CD14-positive monocyte (primary cell): ENCODE results near the gene ANKRD34C. TPM values are rescaled to one million over a fixed set of nuclear protein-coding genes. Genes with fewer than 3 reads are reported as not detected.

Source experiments
- DNase-seq, 3 donors: peaks; one replicate each; pipeline ENCODE4 v3.0.0-alpha.2; 2011 to 2022
- H2AFZ ChIP-seq: 2 replicates; pipeline ENCODE4 v1.6.0; 2012; ENCODE audit warnings: mild to moderate bottlenecking, low read depth, low read length, inconsistent platforms; ENCODE audit not compliant: insufficient read depth, poor library complexity, severe bottlenecking
- H3K27ac ChIP-seq, 2 donors: 1 replicate in 1 of 2; 2 replicates in 1 of 2; pipeline ENCODE4 v1.5.1; 2012 to 2013; ENCODE audit warnings: low read length in 2 of 2, control low read depth in 1 of 2, inconsistent platforms in 1 of 2, low read depth in 1 of 2, mild to moderate bottlenecking in 1 of 2
- H3K27me3 ChIP-seq, 2 donors: one replicate each; pipeline versions ENCODE4 v1.6.0 to v1.6.1; 2011 to 2013; ENCODE audit warnings: low read length in 2 of 2; ENCODE audit not compliant: control insufficient read depth in 2 of 2, insufficient read depth in 2 of 2
- H3K36me3 ChIP-seq, 2 donors: replicated peaks in 1 of 2; 1 replicate in 1 of 2; 2 replicates in 1 of 2; pipeline versions ENCODE4 v1.5.1 to v1.6.1; 2012 to 2013; ENCODE audit warnings: low read length in 2 of 2, control low read depth in 1 of 2, inconsistent platforms in 1 of 2, mild to moderate bottlenecking in 1 of 2; ENCODE audit not compliant: insufficient read depth in 2 of 2, control insufficient read depth in 1 of 2
- H3K4me1 ChIP-seq, 2 donors: 1 replicate in 1 of 2; 2 replicates in 1 of 2; pipeline versions ENCODE4 v1.5.1 to v1.6.1; 2012 to 2013; ENCODE audit warnings: low read length in 2 of 2, control low read depth in 1 of 2, inconsistent platforms in 1 of 2, mild to moderate bottlenecking in 1 of 2, moderate library complexity in 1 of 2; ENCODE audit not compliant: insufficient read depth in 2 of 2, control insufficient read depth in 1 of 2
- H3K4me2 ChIP-seq: replicated peaks from 2 replicates; pipeline ENCODE3; 2012; ENCODE audit warnings: low read length, moderate library complexity, mild to moderate bottlenecking; ENCODE audit not compliant: poor library complexity, severe bottlenecking; ENCODE audit errors: extremely low read depth
- H3K4me3 ChIP-seq, 3 experiments: fragments of 200-600 bp in 1 of 3; sonication (generic) in 1 of 3; replicated peaks in 1 of 3; 1 replicate in 2 of 3; 2 replicates in 1 of 3; pipeline ENCODE4 v1.5.1; 2011 to 2013; ENCODE audit warnings: low read length in 3 of 3, mild to moderate bottlenecking in 3 of 3, control low read depth in 2 of 3, low read depth in 2 of 3, inconsistent platforms in 1 of 3, moderate library complexity in 1 of 3
- H3K79me2 ChIP-seq: 2 replicates; pipeline ENCODE4 v1.6.0; 2012; ENCODE audit warnings: mild to moderate bottlenecking, control low read depth, inconsistent platforms, low read length, moderate library complexity; ENCODE audit not compliant: insufficient read depth
- H3K9ac ChIP-seq: 2 replicates; pipeline ENCODE4 v1.6.0; 2017; ENCODE audit warnings: low read length, mild to moderate bottlenecking; ENCODE audit not compliant: insufficient read depth, poor library complexity, severe bottlenecking
- H3K9me3 ChIP-seq, 2 donors: replicated peaks in 1 of 2; 1 replicate in 1 of 2; 2 replicates in 1 of 2; pipeline versions ENCODE4 v1.5.1 to v1.6.1; 2012 to 2013; ENCODE audit warnings: low read length in 2 of 2, control low read depth in 1 of 2; ENCODE audit not compliant: control insufficient read depth in 1 of 2, insufficient read depth in 1 of 2
- H4K20me1 ChIP-seq: 2 replicates; pipeline ENCODE4 v1.6.0; 2012; ENCODE audit warnings: mild to moderate bottlenecking, low read length, control low read depth, moderate library complexity; ENCODE audit not compliant: insufficient read depth
- H3K27ac Mint-ChIP-seq, 7 donors: one replicate each; pipeline ENCODE4 v1.8.0; 2020; ENCODE audit warnings: mild to moderate bottlenecking in 7 of 7, mixed read lengths in 7 of 7, moderate library complexity in 6 of 7, inconsistent platforms in 2 of 7
- H3K27me3 Mint-ChIP-seq, 3 donors: one replicate each; pipeline ENCODE4 v1.8.0; 2021 to 2022; ENCODE audit warnings: low read depth in 3 of 3, mild to moderate bottlenecking in 3 of 3, mixed read lengths in 3 of 3, moderate library complexity in 3 of 3, inconsistent platforms in 1 of 3
- H3K36me3 Mint-ChIP-seq, 2 donors: one replicate each; pipeline ENCODE4 v1.8.0; 2020; ENCODE audit warnings: mixed read lengths in 2 of 2, inconsistent platforms in 1 of 2, mild to moderate bottlenecking in 1 of 2
- H3K4me1 Mint-ChIP-seq: one replicate; pipeline ENCODE4 v1.8.0; 2020; ENCODE audit warnings: mild to moderate bottlenecking, mixed read lengths
- H3K4me3 Mint-ChIP-seq, 2 donors: one replicate each; pipeline ENCODE4 v1.8.0; 2020; ENCODE audit warnings: mild to moderate bottlenecking in 2 of 2, mixed read lengths in 2 of 2, moderate library complexity in 1 of 2
- H3K9me3 Mint-ChIP-seq, 7 donors: one replicate each; pipeline ENCODE4 v1.8.0; 2020 to 2022; ENCODE audit warnings: mixed read lengths in 7 of 7, mild to moderate bottlenecking in 6 of 7, moderate library complexity in 6 of 7, inconsistent platforms in 2 of 7
- CTCF ChIP-seq: fragments of 200-600 bp; IDR thresholded peaks from one replicate; pipeline ENCODE4 v1.8.0; 2022; ENCODE audit warnings: antibody characterized with exemption, mild to moderate bottlenecking
- WGBS: methylation state at CpG from one replicate; pipeline ENCODE4 v1.1.5; 2013; ENCODE audit warnings: missing lambda C conversion rate; ENCODE audit not compliant: insufficient coverage; 5-methylcytosine and 5-hydroxymethylcytosine counted together
- intact Hi-C, 2 donors: fragments of 100-400 bp; cut with micrococcal nuclease; formaldehyde crosslinking; loops; one replicate each; pipeline versions ENCODE4 v1.15.0 to v1.15.1; 2023
- polyA plus RNA-seq, 3 donors: library from polyadenylated mRNA; depleted of rRNA in 1 of 3; unstranded in 2 of 3; stranded (reverse) in 1 of 3; fragments of 300-500 nt in 2 of 3; fragments of >200 nt in 1 of 3; fragmentation: Illumina TruSeq in 2 of 3; gene quantifications; 1 replicate in 2 of 3; 2 replicates in 1 of 3; pipeline ENCODE4 v1.2.3, GENCODE V29; 2012 to 2021

Gene ANKRD34C
- polyA plus RNA-seq, 3 donors: not detected

GRCh38 chr15:79283252-79284048 is 928 bp downstream of the ANKRD34C start:
- no peaks in the 10 kb centered on the region for H4K20me1 ChIP-seq
- H2AFZ ChIP-seq: no peak overlapping the region
- WGBS: 15% methylated on average over 45 of the region's 46 CpGs
- H3K27ac ChIP-seq: no peak overlapping the region
- Mint-ChIP-seq H3K27me3 (peaks cover 37 to 52% (median 41%) of the 10 kb centered on the region in 3 donors), H3K36me3 (peaks cover 0 to 6% of the 10 kb centered on the region in 2 donors), H3K27ac (no peak overlapping the region), H3K4me1 (no peaks in the 10 kb centered on the region), H3K4me3 (peak overlapping the region in 1 of 2 donors; percentile 83), H3K9me3 (peaks cover 0 to 16% (median 13%) of the 10 kb centered on the region in 7 donors)
- no peak overlapping the region for H3K9ac ChIP-seq
- H3K27me3 ChIP-seq: peaks cover 50 to 53% of the 10 kb centered on the region in 2 donors
- H3K79me2 ChIP-seq: no peaks in the 10 kb centered on the region
- TF ChIP-seq CTCF: no peak
- H3K9me3 ChIP-seq: peaks cover 7 to 22% of the 10 kb centered on the region in 2 donors
- intact Hi-C loops: no loop called here
- no peak overlapping the region for H3K4me3 ChIP-seq
- no peaks in the 10 kb centered on the region for H3K36me3 ChIP-seq
- H3K4me2 ChIP-seq: no peak overlapping the region
- no peaks in the 10 kb centered on the region for H3K4me1 ChIP-seq
- DNase-seq: no peak

- Histone ChIP-seq H3K4me1 (no peaks in the 10 kb centered on the region), H3K4me3 (no peak overlapping the region), H3K4me2 (no peak overlapping the region), H3K27ac (no peak overlapping the region), H3K9me3 (no peaks in the 10 kb centered on the region), H3K27me3 (no peaks in the 10 kb centered on the region), H2AFZ (no peak overlapping the region), H4K20me1 (no peaks in the 10 kb centered on the region), H3K36me3 (no peaks in the 10 kb centered on the region), H3K9ac (no peak overlapping the region), H3K79me2 (no peaks in the 10 kb centered on the region)
- no peaks in the 10 kb centered on the region for H3K4me1 Mint-ChIP-seq
- no peaks in the 10 kb centered on the region for H3K36me3 Mint-ChIP-seq
- H3K9me3 Mint-ChIP-seq: peaks cover 0 to 7% (median 0%) of the 10 kb centered on the region in 7 donors
- H3K27ac Mint-ChIP-seq: no peak overlapping the region
- H3K27me3 Mint-ChIP-seq: peaks cover 2 to 17% (median 10%) of the 10 kb centered on the region in 3 donors
- no peak for DNase-seq
- no peak for TF ChIP-seq CTCF
- H3K4me3 Mint-ChIP-seq: peak overlapping the region in 1 of 2 donors; percentile 23
- intact Hi-C loops: no loop called here
- 95% methylated on average over 2 of the region's 6 CpGs for WGBS
These were observed 8.2 kb downstream of the ANKRD34C start for GRCh38 chr15:79290642-79291275.
